ENCODE data around the gene CNIH3. TPM values are rescaled to one million over a fixed set of nuclear protein-coding genes. Genes with fewer than 3 reads are reported as not detected.

Gene CNIH3
- total and polyA plus RNA-seq, 2 donors (not counting 3 experiments of a cell fraction or from before 2014, with no cell fraction given): 1.3 to 2.5 TPM

GRCh38 chr1:224753491-224753890 lies 137.4 kb downstream of the CNIH3 start:
- Histone ChIP-seq H3K4me3 (replicated peaks in 1 of 3; ENCODE audit: insufficient read depth in 1 of 3, low read depth in 1 of 3, low read length in 3 of 3) (no peak overlapping the region), H3K9ac (replicated peaks; ENCODE audit: extremely low read depth, insufficient read depth, low read length) (no peak overlapping the region), H3K27ac (ENCODE audit: insufficient read depth, low read depth, low read length) (no peak overlapping the region), H3K79me2 (ENCODE audit: control insufficient read depth, insufficient read depth, low read length) (no peaks in the 10 kb centered on the region), H3K9me3 (replicated peaks; ENCODE audit: control insufficient read depth, insufficient read depth, low read length) (no peaks in the 10 kb centered on the region), H3K4me2 (ENCODE audit: insufficient read depth, low read length) (no peak overlapping the region), H3K36me3 (ENCODE audit: control insufficient read depth in 2 of 2, extremely low read depth in 1 of 2, insufficient read depth in 2 of 2, low read length in 2 of 2) (no peaks in the 10 kb centered on the region), H2AFZ (ENCODE audit: low read depth, low read length) (no peak overlapping the region), H3K9me1 (replicated peaks; ENCODE audit: control insufficient read depth, extremely low read depth, insufficient read depth, low read length) (no peaks in the 10 kb centered on the region), H4K20me1 (replicated peaks; ENCODE audit: control insufficient read depth, extremely low read depth, insufficient read depth, low read length) (no peaks in the 10 kb centered on the region), H3K4me1 (ENCODE audit: control insufficient read depth, extremely low read depth, insufficient read depth, low read length) (no peaks in the 10 kb centered on the region), H3K27me3 (ENCODE audit: control insufficient read depth in 2 of 2, insufficient read depth in 2 of 2, low read length in 2 of 2) (no peaks in the 10 kb centered on the region)
- CTCF ChIA-PET: no interaction called here
- intact Hi-C loops (cut with micrococcal nuclease) (loop anchor here (5.0 kb wide), 1 partner anchor 44 kb away; no protein-coding TSS in a partner anchor), dilution Hi-C loops (cut with MboI; ENCODE audit: extremely low pct_ligation_motif_present, low sequenced_read_pairs) (no loop called here)
- TF ChIP-seq POLR2A (IDR thresholded peaks at IDR 0.05; ENCODE audit: low read depth, low read length): no peak
- no peak for TF ChIP-seq MYC (IDR thresholded peaks at IDR 0.05; ENCODE audit: low read depth, low read length)
- TF ChIP-seq GATA2 (IDR thresholded peaks at IDR 0.05; ENCODE audit: insufficient read depth, insufficient read length, low read depth, low read length): no peak
- no peak for TF ChIP-seq MAX (IDR thresholded peaks at IDR 0.05; ENCODE audit: insufficient read depth, insufficient read length)
- TF ChIP-seq EZH2 (IDR thresholded peaks at IDR 0.05; ENCODE audit: borderline replicate concordance, low read depth, low read length, severe bottlenecking): no peak
- TF ChIP-seq FOS (IDR thresholded peaks at IDR 0.05; ENCODE audit: borderline replicate concordance, insufficient read depth, low read length): no peak
- no peak for TF ChIP-seq CTCF (IDR thresholded peaks at IDR 0.05; ENCODE audit: extremely low read depth in 1 of 2, insufficient read depth in 1 of 2, low read depth in 1 of 2, low read length in 2 of 2)
- no peak for TF ChIP-seq POLR2AphosphoS5 (IDR thresholded peaks at IDR 0.05; ENCODE audit: insufficient read depth, low read depth, low read length)
- no peak for TF ChIP-seq JUN (IDR thresholded peaks at IDR 0.05; ENCODE audit: borderline replicate concordance, insufficient read depth, insufficient read length, low read depth)
- DNase-seq (ENCODE audit: low read depth, low spot score) (no peak), FAIRE-seq (no peak)
- no TSS peak for BruUV-seq (replicated peaks)
- POLR2A ChIA-PET: no interaction called here

Data from endothelial cell of umbilical vein (primary cell).